Activated CD4-positive, alpha-beta T cell treated with anti-CD3 and anti-CD28 coated beads for 48 hours (primary cell): Measurements from ENCODE around the gene IDH3A.

ENCODE experiments used
- DNase-seq: peaks from one replicate; pipeline ENCODE4 v3.0.0-alpha.2; 2020

The IDH3A gene

DNA sequence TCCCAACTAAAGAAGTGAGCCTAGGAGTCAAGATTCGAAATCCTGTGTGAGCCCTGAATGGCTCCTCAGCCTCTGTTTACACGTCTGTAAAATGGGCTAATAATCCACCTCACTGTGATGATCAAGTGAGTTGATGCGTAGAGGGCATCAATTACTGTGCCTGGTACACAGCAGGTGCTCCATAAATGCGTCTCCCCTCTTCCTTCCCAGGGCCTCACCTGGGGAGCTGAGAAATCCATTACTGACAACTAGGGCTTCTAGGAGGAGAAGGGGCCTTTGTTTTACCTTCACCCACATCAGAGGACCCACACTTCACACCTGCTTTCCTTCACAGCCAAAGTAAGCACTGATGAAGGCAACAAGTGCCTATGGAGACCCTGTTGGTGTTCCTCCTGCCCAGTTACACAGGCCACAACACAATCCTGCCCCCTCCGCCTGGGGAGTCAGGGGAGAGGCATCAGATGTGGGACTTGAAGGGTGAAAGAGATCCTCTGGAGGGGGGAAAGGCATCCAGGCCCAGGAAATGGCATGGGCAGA, 19.3 kb upstream of the IDH3A start:
- DNase-seq = no peak

DNA sequence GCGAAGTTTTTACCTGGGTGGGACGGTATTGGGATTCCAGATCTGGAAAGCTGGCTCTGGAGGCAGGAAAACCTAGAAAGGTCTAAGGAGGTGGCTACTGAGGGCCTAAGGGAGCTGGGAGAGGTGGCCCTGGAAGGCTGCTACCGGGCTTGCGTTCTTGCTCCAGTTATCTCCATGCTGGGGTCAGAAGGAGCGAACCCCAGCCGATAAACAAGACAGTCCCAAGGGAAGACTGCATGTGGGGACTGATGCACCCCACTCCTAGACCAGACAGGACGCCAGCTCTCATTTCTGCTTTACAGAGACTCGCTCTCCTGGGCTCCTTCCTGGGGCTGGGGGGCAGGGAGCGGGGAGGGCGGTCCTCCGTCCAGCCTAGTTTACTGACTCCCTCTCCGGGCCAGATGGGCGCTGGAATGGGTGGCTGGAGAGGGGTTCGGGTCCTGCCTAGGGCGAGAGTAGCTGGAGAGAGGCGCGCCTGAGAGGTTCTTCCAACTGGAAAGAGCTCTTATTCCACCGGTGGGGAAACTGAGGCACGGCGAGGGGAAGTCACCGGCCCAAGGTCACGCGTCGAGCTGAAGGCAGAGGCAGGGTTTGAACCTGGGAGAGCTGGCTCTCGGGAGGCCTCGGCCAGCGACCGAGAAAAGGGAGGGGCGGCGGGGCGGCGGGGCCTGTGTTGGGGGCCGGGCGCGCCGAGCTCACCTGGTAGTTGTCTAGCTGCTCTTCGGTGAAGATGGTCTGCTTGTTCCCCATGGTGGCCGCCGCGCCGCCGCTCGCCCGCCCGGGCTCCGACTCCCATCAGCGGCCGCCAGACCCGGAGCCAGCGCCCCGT, 18.5 kb upstream of the IDH3A start:
- DNase-seq = peak; percentile 46

DNA sequence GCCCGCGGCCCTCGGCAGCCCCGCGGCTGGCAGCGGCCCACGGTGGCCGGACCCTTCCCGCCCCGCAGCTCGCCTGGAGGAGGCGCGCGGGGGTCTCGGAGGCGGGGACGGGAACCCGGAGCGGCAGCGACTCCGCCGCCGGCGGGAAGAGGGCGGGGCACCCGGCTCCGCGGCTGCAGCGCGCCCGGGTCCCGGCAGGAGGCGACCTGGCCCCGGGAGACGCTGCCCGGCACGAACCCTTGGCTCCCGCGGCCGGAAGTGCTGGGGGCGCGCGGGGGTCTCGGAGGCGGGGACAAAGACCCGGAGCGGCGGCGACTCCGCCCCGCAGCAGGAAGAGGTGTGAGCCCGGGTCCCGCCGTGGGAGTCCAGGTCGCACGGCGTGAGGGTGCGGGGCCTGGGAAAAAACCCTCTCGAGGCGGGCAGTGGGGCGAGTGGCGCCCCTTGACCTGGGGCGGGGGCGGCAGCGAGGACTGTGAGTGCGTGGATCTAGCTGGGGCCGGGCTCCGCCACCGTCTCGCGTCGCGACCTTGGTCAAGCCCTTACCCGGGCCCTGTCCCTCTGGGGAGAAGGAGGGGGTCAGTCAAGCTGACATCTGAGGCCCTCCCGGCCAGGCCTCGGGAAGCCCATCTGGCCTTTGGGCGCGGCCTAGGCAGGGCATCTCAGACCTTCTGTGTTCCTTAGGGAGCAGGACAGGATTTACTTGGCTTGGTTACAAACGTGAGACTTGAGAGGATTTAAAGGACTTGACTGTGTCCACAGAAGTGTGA, 17.7 kb upstream of the IDH3A start, which contains the start of gene CIB2:
TSS of gene CIB2 (minus strand) at position 151 of the 767 bp plus-strand sequence. CDS start 230 bp downstream, outside the sequence.
- peak; percentile 77 for DNase-seq

DNA sequence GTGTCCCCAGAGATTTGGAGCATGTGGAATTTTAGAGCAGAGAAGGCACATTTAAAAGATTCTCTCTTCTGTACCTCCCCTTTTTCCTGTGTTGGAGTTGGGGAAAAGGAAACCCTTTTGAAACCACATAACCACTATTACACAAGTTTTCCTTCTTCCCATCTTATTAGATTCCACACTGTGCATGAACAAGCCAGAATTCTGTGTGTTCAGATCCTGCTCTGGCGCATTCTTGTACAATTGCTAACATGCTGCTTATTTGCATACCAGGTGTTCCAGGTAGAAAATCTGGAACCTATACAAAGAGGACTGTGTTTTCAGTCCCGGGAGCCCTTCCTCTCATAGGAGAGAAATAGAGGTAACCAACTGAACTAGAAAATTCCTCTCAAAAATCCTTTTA, 15.4 kb upstream of the IDH3A start:
- no peak for DNase-seq

DNA sequence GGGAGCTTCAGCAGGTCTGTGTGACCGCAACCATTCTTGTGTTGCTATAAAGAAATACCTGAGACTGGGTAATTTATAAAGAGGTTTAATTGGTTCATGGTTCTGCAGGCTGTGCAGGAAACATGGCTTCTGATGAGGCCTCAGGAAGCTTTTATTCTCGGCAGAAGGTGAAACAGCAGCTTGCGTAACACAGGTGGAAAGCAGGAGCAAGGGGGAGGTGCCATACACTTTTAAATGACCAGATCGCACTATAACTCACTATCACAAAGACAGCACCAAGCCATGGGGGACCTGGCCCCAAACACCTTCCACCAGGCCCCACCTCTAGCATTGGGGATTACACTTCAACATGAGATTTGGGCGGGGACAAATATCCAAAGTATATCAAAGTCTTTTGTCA, 9.6 kb upstream of the IDH3A start:
- DNase-seq = no peak

DNA sequence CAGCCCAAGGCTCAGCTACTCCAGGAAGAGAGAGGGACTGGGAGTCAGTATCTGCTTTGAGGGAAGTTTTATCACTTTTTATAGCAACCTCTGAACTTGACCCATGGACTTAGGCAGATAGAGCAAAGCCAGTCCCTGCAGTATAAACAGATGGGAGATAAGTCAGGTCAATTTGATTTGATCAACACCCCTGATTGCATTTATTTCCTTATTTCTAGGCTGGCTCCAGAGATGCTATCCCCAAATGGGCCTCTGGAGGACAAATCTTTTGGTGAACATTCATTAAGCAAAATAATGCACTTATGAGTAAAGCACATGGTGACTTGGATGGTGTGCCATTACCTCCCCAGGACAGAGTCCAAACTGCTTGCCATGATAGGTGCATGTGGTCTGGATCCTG, 8.9 kb upstream of the IDH3A start:
- DNase-seq = no peak

DNA sequence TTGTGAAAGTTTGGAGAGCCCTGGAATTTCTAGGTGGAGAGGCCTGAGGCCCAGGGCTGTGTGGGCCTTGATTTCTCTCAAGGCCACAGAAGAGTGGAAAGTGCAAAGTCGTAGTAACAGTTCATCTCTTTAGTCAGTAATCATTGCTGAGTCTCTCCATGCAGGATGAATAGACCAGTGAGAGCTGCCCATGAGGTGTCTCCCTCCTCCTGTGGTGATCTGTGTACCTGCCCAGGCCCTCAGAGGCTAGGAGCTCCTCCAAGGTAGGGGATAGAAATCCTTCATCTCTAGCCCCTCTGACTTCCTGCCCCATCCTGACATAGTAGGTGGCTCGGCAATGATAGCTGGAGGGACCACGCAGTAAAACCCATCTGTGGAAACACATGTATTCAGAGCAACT, 6.8 kb upstream of the IDH3A start:
- DNase-seq = no peak

DNA sequence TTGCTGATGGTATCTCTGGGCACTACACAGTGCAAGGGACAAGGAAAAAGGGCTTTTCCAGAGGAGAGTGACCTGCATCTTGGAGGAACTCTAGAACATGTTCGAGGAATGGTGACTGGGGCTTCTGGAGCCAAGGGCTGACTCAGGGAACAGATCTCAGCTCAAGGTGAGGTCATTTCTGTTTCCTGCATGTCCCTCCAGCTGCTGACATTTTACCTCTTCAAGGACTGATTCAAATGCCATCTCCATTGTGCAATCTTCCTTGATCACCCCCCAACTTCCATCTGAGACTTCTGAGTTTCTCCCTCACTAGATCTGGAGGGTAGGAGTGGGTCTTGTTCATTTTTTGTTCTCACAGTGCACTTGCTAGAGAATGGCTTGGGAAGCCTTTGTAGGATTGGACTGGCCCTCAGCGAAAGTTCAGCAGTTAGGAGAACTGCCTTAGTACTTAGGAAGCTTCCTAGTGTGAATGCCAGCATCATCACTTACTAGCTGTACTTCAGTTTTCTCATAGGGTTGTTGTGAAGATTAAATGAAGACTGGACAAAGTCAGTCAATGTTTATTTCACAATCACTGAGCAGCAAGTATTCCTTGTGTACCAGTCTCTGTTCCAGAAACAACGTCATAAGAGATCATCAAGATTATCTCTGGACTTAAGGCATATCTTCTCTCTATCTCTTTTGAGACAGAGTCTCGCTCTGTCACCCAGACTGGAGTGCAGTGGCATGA, 2.6 kb upstream of the IDH3A start:
- no peak for DNase-seq

DNA sequence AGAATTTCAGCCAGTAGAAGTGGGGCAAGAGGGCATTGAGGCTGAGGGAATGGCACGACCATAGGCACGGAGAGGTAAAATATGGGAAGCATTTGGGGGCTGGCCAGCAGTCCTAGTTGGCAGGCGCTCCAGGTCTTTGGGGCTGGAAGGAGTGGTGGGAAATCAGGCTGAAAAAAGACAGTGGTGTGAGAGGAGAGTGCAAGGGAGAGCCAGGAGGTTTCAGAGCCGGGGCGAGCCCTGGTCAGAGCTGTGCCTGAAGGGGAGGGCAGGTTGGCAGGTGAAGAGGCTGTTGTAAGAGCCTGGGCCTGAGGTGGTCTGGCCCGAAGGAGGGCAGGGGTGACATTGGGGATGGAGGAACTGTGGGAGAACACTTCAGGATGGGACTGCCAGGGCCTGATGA, 1.6 kb upstream of the IDH3A start:
- DNase-seq = no peak

DNA sequence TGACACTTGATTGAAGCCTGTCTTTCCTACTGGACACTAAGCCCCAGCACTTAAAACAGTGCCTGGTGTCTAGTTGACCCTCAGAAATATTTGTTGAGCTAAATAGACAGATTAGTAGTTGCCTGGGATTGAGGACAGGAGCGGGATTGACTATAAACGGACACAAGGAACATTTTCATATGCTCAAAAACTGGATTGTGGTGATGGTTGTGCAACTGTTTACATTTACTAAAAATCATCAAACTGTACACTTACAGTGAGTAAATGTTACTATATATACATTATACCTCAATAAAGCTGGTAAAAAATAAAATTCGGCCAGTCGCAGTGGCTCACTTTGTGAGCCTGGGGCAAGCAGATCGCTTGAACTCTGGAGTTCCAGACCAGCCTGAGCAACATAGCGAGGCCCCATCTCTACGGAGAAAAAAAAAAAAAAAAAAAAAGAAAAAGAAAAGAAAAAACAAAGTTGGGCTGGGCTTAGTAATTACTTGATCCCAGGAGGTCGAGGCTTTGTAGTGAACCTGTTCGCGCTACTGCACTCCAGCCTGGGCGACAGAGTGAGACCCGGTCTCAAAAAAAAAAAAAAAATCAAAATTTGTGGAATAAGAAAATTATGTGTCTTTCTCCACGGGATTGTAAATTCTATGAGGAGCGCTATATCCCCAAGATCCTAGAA, 632 bp upstream of the IDH3A start:
- DNase-seq = no peak

DNA sequence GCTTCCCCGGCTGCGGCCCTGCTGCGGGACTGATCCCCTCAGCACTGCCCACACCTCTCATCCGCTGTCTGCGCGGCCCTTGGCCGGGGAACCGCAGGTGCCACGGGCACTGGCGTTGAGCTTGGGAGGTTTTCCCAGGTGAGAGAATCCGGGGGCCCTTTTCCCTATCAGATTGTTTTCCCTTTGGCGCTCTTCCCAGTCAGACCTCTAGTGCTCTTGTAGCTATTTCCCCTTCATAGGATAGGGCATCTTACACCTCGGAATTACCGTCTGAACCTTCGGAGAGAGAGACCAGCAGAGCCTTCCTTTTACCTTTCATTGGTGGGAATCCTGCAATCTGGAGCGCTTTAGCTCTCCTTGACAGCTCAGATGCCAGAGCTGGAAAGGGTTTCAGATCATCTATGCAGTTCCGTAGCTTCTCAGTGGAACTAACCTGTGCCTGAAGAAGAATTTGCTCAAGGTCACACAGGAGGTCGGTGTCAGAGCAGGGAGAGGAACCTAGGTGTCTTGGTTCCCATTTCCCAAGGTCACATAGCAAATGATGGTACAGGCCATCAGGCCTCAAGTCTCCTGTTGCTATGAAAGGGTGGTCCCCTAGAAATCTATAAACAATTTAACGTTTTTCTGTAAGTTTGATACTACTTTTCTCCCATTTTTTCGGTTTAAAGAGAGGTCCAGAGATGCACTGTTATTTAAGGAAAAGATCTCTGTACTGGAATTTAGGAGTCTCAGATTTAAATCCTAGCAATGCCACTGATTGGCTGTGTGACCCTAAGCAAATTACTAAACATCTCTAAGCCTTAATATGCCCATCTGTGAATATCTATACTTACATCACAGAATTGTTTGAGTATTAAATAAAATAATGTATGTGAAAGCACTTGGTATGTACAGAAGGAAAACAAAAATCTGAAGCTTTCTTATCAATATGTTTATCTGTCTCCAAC, 916 bp downstream of the IDH3A start:
- no peak for DNase-seq

DNA sequence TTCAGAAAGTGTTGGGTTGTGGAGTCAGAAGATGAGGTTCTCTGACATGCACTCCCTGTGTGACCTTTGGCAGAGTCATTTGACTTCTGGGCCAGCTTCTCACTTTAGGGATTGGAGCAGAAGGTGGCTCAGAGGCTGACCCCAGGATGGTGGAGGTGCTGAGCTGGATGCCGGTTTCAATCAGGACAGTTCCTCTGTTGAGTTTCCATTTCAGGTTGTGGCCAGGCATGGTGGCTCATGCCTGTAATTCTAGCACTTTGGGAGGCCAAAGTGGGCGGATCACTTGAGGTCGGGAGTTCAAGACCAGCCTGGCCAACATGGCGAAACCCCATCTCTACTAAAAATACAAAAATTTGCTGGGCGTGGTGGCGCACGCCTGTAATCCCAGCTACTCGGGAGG, 1.9 kb downstream of the IDH3A start:
- DNase-seq = peak; percentile 18

DNA sequence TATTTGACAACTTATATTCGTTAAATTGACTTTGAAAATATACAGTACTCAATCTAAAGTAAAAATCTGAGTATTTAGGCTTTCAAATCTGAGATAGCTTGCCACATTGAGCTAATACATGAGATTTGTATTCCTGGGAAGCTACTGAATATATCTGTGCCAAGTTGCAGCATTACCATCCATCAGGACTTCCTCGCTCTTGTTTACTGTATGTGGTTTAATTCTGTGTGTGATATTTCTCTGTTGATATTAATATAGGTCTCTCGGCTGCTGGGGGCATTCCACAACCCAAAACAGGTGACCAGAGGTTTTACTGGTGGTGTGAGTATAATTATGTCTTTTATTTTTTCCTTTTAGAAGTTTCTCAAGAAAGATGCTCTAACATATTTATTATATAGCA, 5.8 kb downstream of the IDH3A start:
- DNase-seq = no peak

DNA sequence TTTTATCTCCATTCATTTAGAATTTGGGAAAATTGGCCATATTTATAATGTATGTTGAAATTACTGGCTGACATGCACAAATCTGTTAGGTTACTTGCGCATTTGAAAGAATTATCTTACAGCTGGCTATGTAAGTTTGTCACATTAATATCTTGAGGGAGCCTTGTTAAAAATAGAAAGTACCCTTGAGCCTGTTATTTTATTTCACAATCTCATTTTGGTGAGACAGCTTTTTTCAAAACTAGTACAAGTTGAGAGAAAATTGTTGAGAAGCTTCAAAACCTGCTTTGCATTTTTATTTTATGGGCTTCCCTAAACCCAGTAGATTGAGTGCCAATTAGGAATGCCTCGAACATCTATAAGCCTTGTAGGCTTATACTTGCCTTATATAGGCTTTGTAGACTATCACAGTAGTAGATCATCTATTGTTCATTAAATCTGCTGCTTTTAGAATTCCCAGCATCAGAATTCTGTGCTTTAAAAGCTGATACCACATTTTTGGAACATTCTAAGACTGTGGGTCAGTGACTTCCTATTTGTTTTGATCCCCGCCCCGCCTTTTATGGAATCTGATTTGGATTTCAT, 6.3 kb downstream of the IDH3A start:
- no peak for DNase-seq

DNA sequence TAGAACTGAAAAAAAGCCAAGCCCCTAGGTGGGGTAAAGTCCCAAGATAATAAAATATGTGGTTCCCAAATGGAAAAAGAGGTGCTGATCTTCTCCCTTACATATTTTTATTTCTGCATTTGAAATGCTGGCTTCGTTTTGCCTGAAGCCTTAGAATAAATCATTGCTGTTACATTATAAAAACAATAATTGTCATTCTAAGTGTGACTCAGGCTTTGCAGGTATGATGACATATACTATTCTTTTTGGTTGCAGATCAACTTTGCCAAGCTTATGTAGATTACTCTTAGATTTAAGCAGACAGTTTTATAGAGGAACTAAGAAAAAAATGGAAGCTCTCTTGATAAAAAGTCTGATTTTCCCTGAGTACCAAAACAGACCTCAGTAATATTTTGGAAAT, 7.5 kb downstream of the IDH3A start:
- no peak for DNase-seq

DNA sequence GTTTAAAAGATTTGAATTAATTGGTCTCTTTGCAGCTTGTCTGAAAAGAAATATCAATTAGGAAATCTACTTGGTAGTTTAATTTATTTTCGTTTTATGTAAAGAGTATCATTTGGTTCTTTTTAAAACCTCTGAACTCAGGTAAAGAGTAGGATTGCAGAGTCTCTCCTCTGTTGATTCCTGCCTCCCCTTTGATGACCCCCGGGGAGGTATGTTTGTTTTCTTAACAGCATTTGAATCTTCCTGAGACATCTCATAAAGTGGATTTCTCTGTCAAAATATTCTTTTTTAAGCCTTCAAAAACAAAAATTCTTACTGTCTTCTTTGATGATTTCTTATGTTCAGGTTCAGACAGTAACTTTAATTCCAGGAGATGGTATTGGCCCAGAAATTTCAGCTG, 8.0 kb downstream of the IDH3A start:
- DNase-seq = no peak

DNA sequence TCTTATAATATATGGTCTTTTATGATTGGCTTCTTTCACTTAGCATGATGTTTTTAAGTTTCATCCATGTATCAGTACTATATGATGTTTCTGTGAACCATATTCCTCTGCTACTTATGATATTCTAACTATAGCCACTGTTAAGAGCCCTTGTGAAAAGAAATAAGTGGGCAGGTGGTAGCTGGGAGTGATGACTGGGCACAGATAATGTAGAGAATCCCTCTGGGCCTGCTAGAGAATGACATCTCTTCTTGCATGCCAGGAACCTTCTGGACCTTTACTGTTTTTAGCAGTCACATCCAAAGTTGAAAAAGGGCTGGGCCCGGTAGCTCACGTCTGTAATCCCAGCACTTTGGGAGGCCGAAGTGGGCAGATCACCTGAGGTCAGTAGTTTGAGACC, 10.2 kb downstream of the IDH3A start:
- DNase-seq = no peak

DNA sequence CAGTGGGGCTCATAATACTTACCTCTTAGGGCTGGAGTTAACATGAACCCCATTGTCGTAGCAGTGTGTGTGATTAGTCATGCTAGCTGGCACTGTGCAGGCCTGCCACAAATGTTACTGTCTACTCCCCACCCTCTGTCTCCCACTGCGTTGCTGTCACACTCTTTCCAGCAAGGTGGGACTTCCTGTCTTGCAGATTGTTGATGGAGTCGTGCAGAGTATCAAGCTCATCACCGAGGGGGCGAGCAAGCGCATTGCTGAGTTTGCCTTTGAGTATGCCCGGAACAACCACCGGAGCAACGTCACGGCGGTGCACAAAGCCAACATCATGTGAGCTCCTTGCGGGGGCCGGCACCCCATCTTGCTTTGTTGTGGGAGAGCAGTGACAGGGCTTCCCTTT, 12.9 kb downstream of the IDH3A start:
- DNase-seq = peak; percentile 27

DNA sequence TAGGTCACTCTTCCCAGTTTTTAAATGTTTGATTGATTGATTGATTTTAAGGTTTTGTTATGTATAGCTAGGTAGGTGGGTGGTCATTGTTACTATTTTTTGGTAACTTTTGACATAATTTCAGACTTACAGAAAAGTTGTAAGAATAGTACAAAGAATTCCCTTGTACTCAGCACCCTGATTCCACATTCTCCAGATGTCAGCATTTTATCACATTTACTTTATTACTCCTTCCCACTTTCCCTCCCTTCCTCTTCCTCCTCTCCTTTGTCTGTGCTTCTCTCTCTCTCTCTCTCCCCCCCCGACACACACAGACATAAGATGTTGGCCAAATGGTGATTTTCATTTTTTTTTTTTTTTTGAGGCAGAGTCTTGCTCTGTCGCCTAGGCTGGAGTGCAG, 14.8 kb downstream of the IDH3A start:
- no peak for DNase-seq

DNA sequence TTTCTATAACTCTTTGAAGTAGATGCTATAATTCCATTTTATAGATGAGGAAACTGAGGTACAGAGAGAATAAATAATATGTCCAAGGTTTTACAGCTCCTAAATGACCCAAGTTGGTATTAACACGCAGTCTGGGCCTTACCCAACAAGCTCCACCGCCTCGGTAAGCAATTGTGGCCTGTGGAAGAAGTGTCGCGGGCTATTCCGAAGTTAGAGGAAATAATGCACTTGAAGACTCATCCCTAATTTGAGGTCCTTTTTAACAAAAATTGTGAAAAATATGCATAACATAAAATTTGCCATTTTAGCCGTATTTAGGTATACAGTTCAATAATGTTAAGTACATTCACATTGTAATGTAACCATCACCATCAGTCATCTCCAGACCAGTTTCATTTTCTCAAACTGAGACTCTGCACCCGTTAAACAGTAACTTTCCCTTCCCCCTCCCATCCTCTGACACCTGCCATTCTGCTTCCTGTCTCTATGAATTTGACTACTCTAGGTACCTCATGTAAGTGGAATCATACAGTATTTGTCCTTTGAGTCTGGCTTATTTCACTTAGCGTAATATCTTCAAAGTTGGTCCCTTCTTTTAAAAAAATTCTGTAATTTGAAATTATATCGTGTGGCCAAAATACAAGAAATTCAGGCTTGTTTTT, 18.2 kb downstream of the IDH3A start:
- DNase-seq = peak; percentile 37

DNA sequence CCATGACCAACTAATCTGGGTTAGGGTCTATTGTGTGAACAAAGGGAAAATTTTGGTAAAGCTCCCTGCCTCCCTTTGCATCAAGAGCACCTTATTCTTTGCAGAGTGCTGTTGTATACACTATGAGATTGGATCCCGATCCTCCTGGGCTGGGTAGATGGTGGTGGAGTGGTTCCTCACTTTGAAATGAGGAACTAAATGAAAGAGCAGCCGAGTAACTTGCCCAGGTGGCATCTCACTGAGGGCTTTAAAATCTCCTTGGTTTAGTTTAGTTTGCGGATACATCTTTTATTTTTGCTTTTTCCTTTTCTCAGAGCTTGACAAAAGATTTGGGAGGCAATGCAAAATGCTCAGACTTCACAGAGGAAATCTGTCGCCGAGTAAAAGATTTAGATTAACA, 19.4 kb downstream of the IDH3A start:
- DNase-seq = no peak
